ENCODE data around the gene CACYBP. TPM values are rescaled to one million over a fixed set of nuclear protein-coding genes. Genes with fewer than 3 reads are reported as not detected.

The CACYBP gene
- total and polyA plus RNA-seq, 2 of the 13 experiments (the other 11 are each of a cell fraction or from before 2014, with no cell fraction given): 18.4 to 183 TPM

DNA sequence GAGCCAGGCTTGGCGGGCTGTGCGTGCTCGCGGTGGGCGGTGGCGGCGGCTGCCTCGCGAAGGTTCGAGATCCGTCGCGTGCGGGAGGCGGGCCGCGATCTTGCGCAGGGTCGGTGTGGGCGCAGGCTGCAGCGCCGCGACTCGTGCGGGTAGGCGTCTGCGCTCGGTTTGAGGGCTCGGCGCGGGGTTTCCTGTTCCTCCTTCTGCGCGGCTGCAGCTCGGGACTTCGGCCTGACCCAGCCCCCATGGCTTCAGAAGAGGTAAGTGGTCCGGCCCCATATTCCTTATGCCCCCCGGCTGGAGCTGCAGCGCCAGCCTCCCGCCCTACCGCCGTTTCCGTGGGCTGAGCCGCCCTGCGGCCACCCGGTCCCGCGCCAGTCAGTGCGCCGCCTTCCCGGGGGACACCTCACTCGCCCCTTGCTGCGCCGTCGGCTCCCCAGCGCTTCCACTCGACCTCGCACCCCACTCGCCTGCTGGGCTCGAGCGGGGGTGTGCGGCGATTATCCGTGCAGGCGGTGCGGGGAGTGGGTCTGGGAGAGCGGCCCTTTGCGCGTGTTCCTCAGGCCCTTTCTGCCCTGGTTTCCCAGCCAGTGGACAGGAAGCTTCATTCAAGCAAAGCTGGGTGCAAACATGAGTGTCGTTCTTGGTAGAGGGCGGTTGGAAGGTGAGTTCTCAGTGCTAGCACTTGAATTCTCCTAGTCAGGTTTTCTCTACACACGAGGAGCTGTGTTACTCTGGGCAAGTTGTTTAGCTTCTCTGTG is at the start of gene CACYBP (continued):
- TF ChIP-seq ZNF441 (CRISPR knock-in tag; IDR thresholded peaks at IDR 0.05; ENCODE audit: borderline replicate concordance) (peak; percentile 14; the same call in 1 of the 2 replicates), SRY (CRISPR knock-in tag; IDR thresholded peaks at IDR 0.05) (peak; percentile 85; the same call in 1 of the 2 replicates), PAWR (CRISPR knock-in tag; IDR thresholded peaks at IDR 0.05; ENCODE audit: borderline replicate concordance) (0 out of 2 replicates have a peak, but pooled peaks have one; percentile 91), ZNF749 (CRISPR knock-in tag; IDR thresholded peaks at IDR 0.05; ENCODE audit: borderline replicate concordance) (peak; percentile 85; the same call in 1 of the 2 replicates), HNRNPK (IDR thresholded peaks at IDR 0.05; ENCODE audit: low read depth, low read length, poor library complexity, severe bottlenecking) (peak; percentile 57), KLF12 (CRISPR knock-in tag; IDR thresholded peaks at IDR 0.05; ENCODE audit: borderline replicate concordance) (peak; percentile 89; the same call in 1 of the 2 replicates), HDAC2 (CRISPR knock-in tag; IDR thresholded peaks at IDR 0.05) (no peak), IRX3 (CRISPR knock-in tag; IDR thresholded peaks at IDR 0.05; ENCODE audit: borderline replicate concordance, low read depth) (peak; percentile 87; the same call in 1 of the 2 replicates), ZFX (CRISPR knock-in tag; IDR thresholded peaks at IDR 0.05; ENCODE audit: low read depth) (peak; percentile 43; the same call in 1 of the 2 replicates), ZNF331 (CRISPR knock-in tag; IDR thresholded peaks at IDR 0.05) (0 out of 2 replicates have a peak, but pooled peaks have one; percentile 13), ZNF746 (CRISPR knock-in tag; IDR thresholded peaks at IDR 0.05) (peak; percentile 79; the same call in 1 of the 2 replicates), ZNF33B (CRISPR knock-in tag; IDR thresholded peaks at IDR 0.05) (peak; percentile 85; the same call in 1 of the 2 replicates), ZNF781 (CRISPR knock-in tag; IDR thresholded peaks at IDR 0.05; ENCODE audit: borderline replicate concordance, not compliant biosample characterization) (peak; percentile 43), ARID2 (CRISPR knock-in tag; IDR thresholded peaks at IDR 0.05; ENCODE audit: borderline replicate concordance) (peak; percentile 65; the same call in 1 of the 2 replicates), SETDB1 (CRISPR knock-in tag; IDR thresholded peaks at IDR 0.05; ENCODE audit: borderline replicate concordance) (no peak), ZNF501 (CRISPR knock-in tag; IDR thresholded peaks at IDR 0.05) (peak; percentile 46), JUNB (CRISPR knock-in tag; IDR thresholded peaks at IDR 0.05; ENCODE audit: borderline replicate concordance) (0 out of 2 replicates have a peak, but pooled peaks have one; percentile 64), ZFP36L2 (CRISPR knock-in tag; IDR thresholded peaks at IDR 0.05) (no peak)
- TF ChIP-seq, protein P1, sequence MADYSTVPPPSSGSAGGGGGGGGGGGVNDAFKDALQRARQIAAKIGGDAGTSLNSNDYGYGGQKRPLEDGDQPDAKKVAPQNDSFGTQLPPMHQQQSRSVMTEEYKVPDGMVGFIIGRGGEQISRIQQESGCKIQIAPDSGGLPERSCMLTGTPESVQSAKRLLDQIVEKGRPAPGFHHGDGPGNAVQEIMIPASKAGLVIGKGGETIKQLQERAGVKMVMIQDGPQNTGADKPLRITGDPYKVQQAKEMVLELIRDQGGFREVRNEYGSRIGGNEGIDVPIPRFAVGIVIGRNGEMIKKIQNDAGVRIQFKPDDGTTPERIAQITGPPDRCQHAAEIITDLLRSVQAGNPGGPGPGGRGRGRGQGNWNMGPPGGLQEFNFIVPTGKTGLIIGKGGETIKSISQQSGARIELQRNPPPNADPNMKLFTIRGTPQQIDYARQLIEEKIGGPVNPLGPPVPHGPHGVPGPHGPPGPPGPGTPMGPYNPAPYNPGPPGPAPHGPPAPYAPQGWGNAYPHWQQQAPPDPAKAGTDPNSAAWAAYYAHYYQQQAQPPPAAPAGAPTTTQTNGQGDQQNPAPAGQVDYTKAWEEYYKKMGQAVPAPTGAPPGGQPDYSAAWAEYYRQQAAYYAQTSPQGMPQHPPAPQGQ (CRISPR knock-in tag; IDR thresholded peaks at IDR 0.05; ENCODE audit: borderline replicate concordance): no peak
- TF ChIP-seq, protein P2, sequence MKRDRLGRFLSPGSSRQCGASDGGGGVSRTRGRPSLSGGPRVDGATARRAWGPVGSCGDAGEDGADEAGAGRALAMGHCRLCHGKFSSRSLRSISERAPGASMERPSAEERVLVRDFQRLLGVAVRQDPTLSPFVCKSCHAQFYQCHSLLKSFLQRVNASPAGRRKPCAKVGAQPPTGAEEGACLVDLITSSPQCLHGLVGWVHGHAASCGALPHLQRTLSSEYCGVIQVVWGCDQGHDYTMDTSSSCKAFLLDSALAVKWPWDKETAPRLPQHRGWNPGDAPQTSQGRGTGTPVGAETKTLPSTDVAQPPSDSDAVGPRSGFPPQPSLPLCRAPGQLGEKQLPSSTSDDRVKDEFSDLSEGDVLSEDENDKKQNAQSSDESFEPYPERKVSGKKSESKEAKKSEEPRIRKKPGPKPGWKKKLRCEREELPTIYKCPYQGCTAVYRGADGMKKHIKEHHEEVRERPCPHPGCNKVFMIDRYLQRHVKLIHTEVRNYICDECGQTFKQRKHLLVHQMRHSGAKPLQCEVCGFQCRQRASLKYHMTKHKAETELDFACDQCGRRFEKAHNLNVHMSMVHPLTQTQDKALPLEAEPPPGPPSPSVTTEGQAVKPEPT (CRISPR knock-in tag; IDR thresholded peaks at IDR 0.05; ENCODE audit: low read depth): peak; percentile 49; the same call in 1 of the 2 replicates
- TF ChIP-seq, protein P3, sequence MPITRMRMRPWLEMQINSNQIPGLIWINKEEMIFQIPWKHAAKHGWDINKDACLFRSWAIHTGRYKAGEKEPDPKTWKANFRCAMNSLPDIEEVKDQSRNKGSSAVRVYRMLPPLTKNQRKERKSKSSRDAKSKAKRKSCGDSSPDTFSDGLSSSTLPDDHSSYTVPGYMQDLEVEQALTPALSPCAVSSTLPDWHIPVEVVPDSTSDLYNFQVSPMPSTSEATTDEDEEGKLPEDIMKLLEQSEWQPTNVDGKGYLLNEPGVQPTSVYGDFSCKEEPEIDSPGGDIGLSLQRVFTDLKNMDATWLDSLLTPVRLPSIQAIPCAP (CRISPR knock-in tag; IDR thresholded peaks at IDR 0.05; ENCODE audit: low read depth): peak; percentile 88; the same call in 1 of the 2 replicates
- TF ChIP-seq, protein P4, sequence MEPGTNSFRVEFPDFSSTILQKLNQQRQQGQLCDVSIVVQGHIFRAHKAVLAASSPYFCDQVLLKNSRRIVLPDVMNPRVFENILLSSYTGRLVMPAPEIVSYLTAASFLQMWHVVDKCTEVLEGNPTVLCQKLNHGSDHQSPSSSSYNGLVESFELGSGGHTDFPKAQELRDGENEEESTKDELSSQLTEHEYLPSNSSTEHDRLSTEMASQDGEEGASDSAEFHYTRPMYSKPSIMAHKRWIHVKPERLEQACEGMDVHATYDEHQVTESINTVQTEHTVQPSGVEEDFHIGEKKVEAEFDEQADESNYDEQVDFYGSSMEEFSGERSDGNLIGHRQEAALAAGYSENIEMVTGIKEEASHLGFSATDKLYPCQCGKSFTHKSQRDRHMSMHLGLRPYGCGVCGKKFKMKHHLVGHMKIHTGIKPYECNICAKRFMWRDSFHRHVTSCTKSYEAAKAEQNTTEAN (CRISPR knock-in tag; conservative IDR thresholded peaks at IDR 0.05): 0 out of 2 replicates have a peak, but pooled peaks have one; percentile 41

All from HepG2 (cell line).